ENCODE measurements around the gene MRPL43. TPM values are rescaled to one million over a fixed set of nuclear protein-coding genes. Genes with fewer than 3 reads are reported as not detected.

Gene MRPL43
- total and polyA plus RNA-seq, 10 of the 15 experiments (the other 5 are each of a cell fraction or from before 2014, with no cell fraction given) = 16.6 to 108 (median 65.1) TPM

GRCh38 chr10:100981178-100981772 lies 6.0 kb downstream of the MRPL43 start:
- RAD21 ChIA-PET (ENCODE audit: unreplicated experiment) = no interaction called here
- Histone ChIP-seq H3K9me3 (replicated peaks; ENCODE audit: control insufficient read depth, insufficient read depth, low read length) (no peaks in the 10 kb centered on the region), H2AFZ (ENCODE audit: control insufficient read depth, low read depth, low read length) (no peak overlapping the region), H3K36me3 (ENCODE audit: control insufficient read depth in 2 of 2, insufficient read depth in 2 of 2, low read length in 1 of 2) (peaks cover 0 to 3% of the 10 kb centered on the region in 2 experiments; a peak in 2 of 4 replicates), H3K4me3 (no peak overlapping the region), H4K20me1 (ENCODE audit: control insufficient read depth, insufficient read depth) (no peaks in the 10 kb centered on the region), H3K79me2 (ENCODE audit: control insufficient read depth, insufficient read depth, low read length) (0 out of 2 replicates have a peak, but pooled peaks cover under 1% of the 10 kb centered on the region), H3K4me2 (ENCODE audit: control insufficient read depth, insufficient read depth) (no peak overlapping the region), H3K27me3 (replicated peaks in 1 of 2; ENCODE audit: control insufficient read depth in 2 of 2, insufficient read depth in 2 of 2, low read length in 1 of 2) (no peaks in the 10 kb centered on the region), H3K4me1 (ENCODE audit: control insufficient read depth, insufficient read depth, low read length) (peaks cover 7% of the 10 kb centered on the region), H3K27ac (ENCODE audit: control insufficient read depth, insufficient read depth) (no peak overlapping the region), H3K9ac (ENCODE audit: control insufficient read depth, insufficient read depth, low read length) (no peak overlapping the region)
- FAIRE-seq (no peak), DNase-seq (ENCODE audit: low read depth, low spot score) (no peak), ATAC-seq (no peak)
- intact Hi-C loops (cut with micrococcal nuclease; ENCODE audit: unreplicated experiment) (no loop called here), in situ Hi-C loops (cut with MboI) (no loop called here)
- CTCF ChIA-PET = interaction anchor here (1.0 to 1.9 kb wide), 4 partner anchors 9 to 33 kb away, joined by 5 to 6 read pairs (median 6); no protein-coding TSS in a partner anchor
- TF ChIP-seq PRDM15 (CRISPR knock-in tag; IDR thresholded peaks at IDR 0.05) = no peak
- no peak for TF ChIP-seq GABPA (IDR thresholded peaks at IDR 0.05; ENCODE audit: low read depth)
- TF ChIP-seq TCF7 (IDR thresholded peaks at IDR 0.05; ENCODE audit: borderline replicate concordance) = no peak
- no peak for TF ChIP-seq RAD51 (IDR thresholded peaks at IDR 0.05)
- no peak for TF ChIP-seq SMAD5 (IDR thresholded peaks at IDR 0.05; ENCODE audit: low read depth)
- no peak for TF ChIP-seq TCF3 (IDR thresholded peaks at IDR 0.05; ENCODE audit: borderline replicate concordance, insufficient read depth, low read depth, low read length)
- no peak for TF ChIP-seq ZNF207 (IDR thresholded peaks at IDR 0.05; ENCODE audit: borderline replicate concordance)
- TF ChIP-seq STAT3 (IDR thresholded peaks at IDR 0.05; ENCODE audit: low read depth, low read length) = no peak
- TF ChIP-seq ZZZ3 (IDR thresholded peaks at IDR 0.05; ENCODE audit: control insufficient read depth, insufficient read length, low read depth) = no peak
- TF ChIP-seq EGR1 (IDR thresholded peaks at IDR 0.05; ENCODE audit: borderline replicate concordance in 1 of 2, low read depth in 2 of 2, low read length in 2 of 2) = no peak
- POLR2A ChIA-PET = no interaction called here
- WGBS (ENCODE audit: insufficient coverage, insufficient replicate concordance, low lambda C conversion rate, missing lambda C conversion rate) = 78% methylated on average over 5 of the region's 5 CpGs
- no TSS peak for BruUV-seq (replicated peaks)
- SMC1A ChIA-PET (ENCODE audit: uncharacterized antibody, unreplicated experiment) = no interaction called here

All from GM12878 (cell line).